SK-N-SH (cell line): ENCODE measurements around the gene CCR5AS.

Source experiments
- CTCF ChIP-seq: fragments of 200-600 bp; sonication (generic); IDR thresholded peaks from 2 replicates; pipeline ENCODE4 v1.6.1; 2017; ENCODE audit warnings: antibody characterized with exemption, mild to moderate bottlenecking, moderate library complexity
- EZH2phosphoT487 ChIP-seq: fragments of 200-600 bp; sonication (generic); IDR thresholded peaks from 2 replicates; pipeline ENCODE4 v1.6.1; 2017; ENCODE audit warnings: low read depth, mixed run types, mild to moderate bottlenecking, antibody characterized with exemption, moderate library complexity, borderline replicate concordance
- NFIC ChIP-seq: IDR thresholded peaks from 2 replicates; pipeline ENCODE4 v1.4.0; 2012; ENCODE audit warnings: borderline replicate concordance
- RAD21 ChIP-seq: IDR thresholded peaks from 2 replicates; pipeline ENCODE4 v1.6.1; 2012; ENCODE audit warnings: mild to moderate bottlenecking, low read length
- TEAD4 ChIP-seq: IDR thresholded peaks from 2 replicates; pipeline ENCODE4 v1.4.0; 2012; ENCODE audit warnings: mild to moderate bottlenecking, borderline replicate concordance; ENCODE audit not compliant: insufficient read depth

- TF ChIP-seq CTCF (no peak), RAD21 (no peak), EZH2phosphoT487 (no peak), TEAD4 (no peak), NFIC (no peak)
Measured at GRCh38 chr3:46453526-46454208, 46.8 kb upstream of the CCR5AS start.
